ENCODE measurements around the gene HPX. TPM values are rescaled to one million over a fixed set of nuclear protein-coding genes. Genes with fewer than 3 reads are reported as not detected.

Gene HPX
- total RNA-seq, 1 experiment from 2014 or later = 0.45 TPM

- no peaks in the 10 kb centered on the region for H3K9me3 Mint-ChIP-seq (ENCODE audit: low read depth, unreplicated experiment)
- no peak for DNase-seq
- CTCF ChIA-PET = interaction anchor here (0.9 kb wide), 1 partner anchor 22 kb away, joined by 3 read pairs; no protein-coding TSS in a partner anchor
- H3K4me3 Mint-ChIP-seq (ENCODE audit: low read depth, unreplicated experiment) = no peak overlapping the region
- intact Hi-C loops (cut with micrococcal nuclease; ENCODE audit: unreplicated experiment) = no loop called here
- H3K27ac Mint-ChIP-seq (ENCODE audit: unreplicated experiment) = no peak overlapping the region
- peaks cover 27% of the 10 kb centered on the region for H3K4me1 Mint-ChIP-seq (ENCODE audit: low read depth, unreplicated experiment)
- no TSS peak for BruUV-seq (replicated peaks)
- H3K27me3 Mint-ChIP-seq (ENCODE audit: unreplicated experiment) = no peaks in the 10 kb centered on the region
- H3K36me3 Mint-ChIP-seq (ENCODE audit: insufficient read depth, unreplicated experiment) = peaks cover 12% of the 10 kb centered on the region
- TF ChIP-seq CTCF (IDR thresholded peaks at IDR 0.05; ENCODE audit: unreplicated experiment) = no peak
These were observed 55.6 kb downstream of the HPX start for GRCh38 chr11:6385046-6385777.

Other genes with a start within 250 kb of the HPX start
- gene OR52W1, start 241.8 kb downstream of the HPX start, total RNA-seq (2022) = not detected in 2 replicates
- not detected in 2 replicates for gene C11orf42, start 235.4 kb downstream of the HPX start, total RNA-seq (2022)
- gene FHIP1B, start 206.4 kb downstream of the HPX start, total RNA-seq (2022) = 39.7 and 43.9 TPM in 2 replicates
- gene CNGA4, start 201.9 kb downstream of the HPX start, total RNA-seq (2022) = 0.32 TPM in 1 of 2 replicates, not detected in the other
- not detected in 2 replicates for gene CCKBR, start 181.1 kb downstream of the HPX start, total RNA-seq (2022)
- 19.5 and 26.4 TPM in 2 replicates for gene CAVIN3, start 120.5 kb downstream of the HPX start, total RNA-seq (2022)
- gene SMPD1, start 50.5 kb downstream of the HPX start, total RNA-seq (2022) = 21.2 and 25.6 TPM in 2 replicates
- 2.8 and 2.9 TPM in 2 replicates for gene APBB1, start 21.9 kb downstream of the HPX start, total RNA-seq (2022)
- gene TRIM3, start 33.0 kb upstream of the HPX start, total RNA-seq (2022) = 9.5 and 10.6 TPM in 2 replicates
- 72.2 and 74.9 TPM in 2 replicates for gene ARFIP2, start 40.3 kb upstream of the HPX start, total RNA-seq (2022)
- 41.7 and 45.7 TPM in 2 replicates for gene TIMM10B, start 40.5 kb upstream of the HPX start, total RNA-seq (2022)
- 41.2 and 41.8 TPM in 2 replicates for gene DNHD1, start 56.3 kb upstream of the HPX start, total RNA-seq (2022)
- 17.4 and 22.8 TPM in 2 replicates for gene RRP8, start 162.6 kb upstream of the HPX start, total RNA-seq (2022)
- gene ILK, start 162.8 kb upstream of the HPX start, total RNA-seq (2022) = 85.7 and 87.0 TPM in 2 replicates
- 175 and 187 TPM in 2 replicates for gene TAF10, start 171.2 kb upstream of the HPX start, total RNA-seq (2022)
- 70.6 and 71.5 TPM in 2 replicates for gene TPP1, start 178.4 kb upstream of the HPX start, total RNA-seq (2022)
- 0.02 TPM in 1 of 2 replicates, not detected in the other for gene DCHS1, start 214.8 kb upstream of the HPX start, total RNA-seq (2022)
- 78.2 and 84.0 TPM in 2 replicates for gene MRPL17, start 242.4 kb upstream of the HPX start, total RNA-seq (2022)